ENCODE data around the gene FOXB2.
"Not testable (repeated sequence)": the region's sequence is repeated elsewhere in the genome, so short reads cannot be mapped to it uniquely, and the experiment has no call there.

The FOXB2 gene

GRCh38 chr9:77060681-77061080 lies 41.2 kb downstream of the FOXB2 start:
- not testable (repeated sequence) for H3K4me1 ChIP-seq (ENCODE audit: control insufficient read depth, insufficient read depth, low read length); H3K4me3 ChIP-seq (ENCODE audit: insufficient read depth, low read depth, low read length); H3K36me3 ChIP-seq (ENCODE audit: control insufficient read depth, insufficient read depth, low read length); H3K27ac ChIP-seq (ENCODE audit: insufficient read depth, low read depth, low read length, poor library complexity, severe bottlenecking); H3K9me3 ChIP-seq (ENCODE audit: control insufficient read depth, low read length); H3K27me3 ChIP-seq (ENCODE audit: control insufficient read depth, insufficient read depth, low read length, poor library complexity, severe bottlenecking)
- 91% methylated on average over 26 to 28 of the region's 31 CpGs for WGBS, 2 experiments

- Histone ChIP-seq H3K27me3 (ENCODE audit: control insufficient read depth, insufficient read depth, low read length, poor library complexity, severe bottlenecking) (no peaks in the 10 kb centered on the region), H3K4me1 (ENCODE audit: control insufficient read depth, insufficient read depth, low read length) (no peaks in the 10 kb centered on the region), H3K27ac (ENCODE audit: insufficient read depth, low read depth, low read length, poor library complexity, severe bottlenecking) (no peak overlapping the region), H3K36me3 (ENCODE audit: control insufficient read depth, insufficient read depth, low read length) (no peaks in the 10 kb centered on the region), H3K9me3 (ENCODE audit: control insufficient read depth, low read length) (no peaks in the 10 kb centered on the region), H3K4me3 (ENCODE audit: insufficient read depth, low read depth, low read length) (no peak overlapping the region)
- WGBS, 2 experiments, result 90 to 96% methylated on average over 5 of the region's 6 CpGs
Measured at GRCh38 chr9:77063645-77064285, 44.3 kb downstream of the FOXB2 start.

- Histone ChIP-seq H3K4me1 (ENCODE audit: control insufficient read depth, insufficient read depth, low read length) (no peaks in the 10 kb centered on the region), H3K9me3 (ENCODE audit: control insufficient read depth, low read length) (no peaks in the 10 kb centered on the region), H3K36me3 (ENCODE audit: control insufficient read depth, insufficient read depth, low read length) (no peaks in the 10 kb centered on the region), H3K27ac (ENCODE audit: insufficient read depth, low read depth, low read length, poor library complexity, severe bottlenecking) (no peak overlapping the region), H3K4me3 (ENCODE audit: insufficient read depth, low read depth, low read length) (no peak overlapping the region), H3K27me3 (ENCODE audit: control insufficient read depth, insufficient read depth, low read length, poor library complexity, severe bottlenecking) (no peaks in the 10 kb centered on the region)
- 52 to 71% methylated on average over 1 of the region's 1 CpG for WGBS, 2 experiments
Measured at GRCh38 chr9:77066388-77066787, 46.9 kb downstream of the FOXB2 start.

Measured in ectodermal cell (in vitro differentiated cells).